A673 (cell line): ENCODE measurements around the gene ADCY6.

ENCODE experiments used
- CTCF ChIP-seq: fragments of 300-800, 200-600 bp; sonication (generic); conservative IDR thresholded peaks from 2 replicates; pipeline ENCODE4 v1.5.1; 2017; ENCODE audit warnings: low read depth, mild to moderate bottlenecking, antibody characterized with exemption, low read length, moderate library complexity, mixed read lengths
- EZH2 ChIP-seq: fragments of 200-600 bp; sonication (generic); IDR thresholded peaks from 2 replicates; pipeline ENCODE4 v1.6.1; 2017; ENCODE audit warnings: borderline replicate concordance, low read depth, mild to moderate bottlenecking, mixed read lengths, antibody characterized with exemption, low read length; ENCODE audit not compliant: poor library complexity, severe bottlenecking

GRCh38 chr12:48823281-48823680 lies 34.4 kb upstream of the ADCY6 start:
- TF ChIP-seq CTCF (no peak), EZH2 (no peak)
